Stimulated activated CD4-positive, alpha-beta T cell treated with anti-CD3 and anti-CD28 coated beads, Interleukin-4, amount 100 ng/mL, for 24 hours (primary cell): Measurements from ENCODE around the gene LARP4B.

Experiments
- DNase-seq: peaks from one replicate; pipeline ENCODE4 v3.0.0-alpha.2; 2020

The LARP4B gene

GRCh38 chr10:759898-760477 is 171.5 kb downstream of the LARP4B start:
- no peak for DNase-seq
